BJ (cell line): ENCODE results near the gene ZNF273. TPM values are rescaled to one million over a fixed set of nuclear protein-coding genes. Genes with fewer than 3 reads are reported as not detected.
A peak's percentile ranks its signal among the peaks of the same experiment; 100 is the strongest.
"Not testable (repeated sequence)": the region's sequence is repeated elsewhere in the genome, so short reads cannot be mapped to it uniquely, and the experiment has no call there.

Source experiments
- CTCF ChIA-PET: fragments of 350-600 bp; formaldehyde crosslinking; extraction: SDS; loops from one replicate; lab custom pipeline; 2021; ENCODE audit warnings: antibody characterized with exemption, inconsistent platforms; lab: Yijun Ruan, JAX
- POLR2A ChIA-PET: fragments of 300-600 bp; sonication (Branson Sonifier 250); formaldehyde crosslinking; extraction: SDS; loops from one replicate; lab custom pipeline; 2021; ENCODE audit warnings: antibody characterized with exemption; lab: Charles Lee
- DNase-seq: peaks from one replicate; pipeline ENCODE4 v3.0.0-alpha.2; 2011; ENCODE audit warnings: low read depth
- H3K27me3 ChIP-seq: 2 replicates; pipeline ENCODE4 v1.6.0; 2011; ENCODE audit warnings: low read length; ENCODE audit not compliant: control insufficient read depth, insufficient read depth
- H3K36me3 ChIP-seq: 2 replicates; pipeline ENCODE4 v1.5.1; 2011; ENCODE audit warnings: low read length; ENCODE audit not compliant: control insufficient read depth, insufficient read depth
- H3K4me3 ChIP-seq: 2 replicates; pipeline ENCODE4 v1.5.1; 2011; ENCODE audit warnings: low read depth, mild to moderate bottlenecking, control low read depth, low read length
- polyA minus RNA-seq: library from RNA; depleted of rRNA, polyadenylated mRNA; stranded (reverse); fragments of >200 nt; gene quantifications from 2 replicates; pipeline ENCODE4 v1.2.3, GENCODE V29; 2011; rRNA and poly(A)+ RNA removed
- polyA plus RNA-seq: library from polyadenylated mRNA; depleted of rRNA; stranded (reverse); fragments of >200 nt; gene quantifications from 2 replicates; pipeline ENCODE4 v1.2.3, GENCODE V29; 2011; rRNA removed
- TF ChIP-seq, protein P1 (sequence below): IDR thresholded peaks from 2 replicates; pipeline ENCODE4 v1.5.1; 2011; ENCODE audit warnings: low read depth, mild to moderate bottlenecking, control low read depth, inconsistent platforms, low read length, moderate library complexity; ENCODE audit not compliant: insufficient read depth

Gene ZNF273
- polyA plus RNA-seq = 1.3 and 1.7 TPM in 2 replicates
- 0.62 and 1.3 TPM in 2 replicates for polyA minus RNA-seq

GRCh38 chr7:64902806-64903721, at the start of gene ZNF273:
Gene ZNF273 (plus strand): TSS chr7:64903273. CDS start chr7:64903318, 45 bp downstream.
- CTCF ChIA-PET = interaction anchor here (1.3 kb wide), 1 partner anchor 49 kb away, joined by 3 read pairs; no protein-coding TSS in a partner anchor
- DNase-seq = peak; percentile 41
- H3K27me3 ChIP-seq = no peaks in the 10 kb centered on the region
- POLR2A ChIA-PET = interaction anchor here (0.6 kb wide), 1 partner anchor 9 kb away, joined by 4 read pairs; no protein-coding TSS in a partner anchor
- TF ChIP-seq, protein P1, sequence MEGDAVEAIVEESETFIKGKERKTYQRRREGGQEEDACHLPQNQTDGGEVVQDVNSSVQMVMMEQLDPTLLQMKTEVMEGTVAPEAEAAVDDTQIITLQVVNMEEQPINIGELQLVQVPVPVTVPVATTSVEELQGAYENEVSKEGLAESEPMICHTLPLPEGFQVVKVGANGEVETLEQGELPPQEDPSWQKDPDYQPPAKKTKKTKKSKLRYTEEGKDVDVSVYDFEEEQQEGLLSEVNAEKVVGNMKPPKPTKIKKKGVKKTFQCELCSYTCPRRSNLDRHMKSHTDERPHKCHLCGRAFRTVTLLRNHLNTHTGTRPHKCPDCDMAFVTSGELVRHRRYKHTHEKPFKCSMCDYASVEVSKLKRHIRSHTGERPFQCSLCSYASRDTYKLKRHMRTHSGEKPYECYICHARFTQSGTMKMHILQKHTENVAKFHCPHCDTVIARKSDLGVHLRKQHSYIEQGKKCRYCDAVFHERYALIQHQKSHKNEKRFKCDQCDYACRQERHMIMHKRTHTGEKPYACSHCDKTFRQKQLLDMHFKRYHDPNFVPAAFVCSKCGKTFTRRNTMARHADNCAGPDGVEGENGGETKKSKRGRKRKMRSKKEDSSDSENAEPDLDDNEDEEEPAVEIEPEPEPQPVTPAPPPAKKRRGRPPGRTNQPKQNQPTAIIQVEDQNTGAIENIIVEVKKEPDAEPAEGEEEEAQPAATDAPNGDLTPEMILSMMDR = no peak
- peak within 1 kb of the TSS; percentile 92 for H3K4me3 ChIP-seq
- H3K36me3 ChIP-seq = no peaks in the 10 kb centered on the region

- H3K27me3 ChIP-seq = no peaks in the 10 kb centered on the region
- POLR2A ChIA-PET = no interaction called here
- CTCF ChIA-PET = no interaction called here
- no peak overlapping the region for H3K4me3 ChIP-seq
- DNase-seq = no peak
- TF ChIP-seq, protein P1 = no peak
- no peaks in the 10 kb centered on the region for H3K36me3 ChIP-seq
These were observed 49.4 kb upstream of the ZNF273 start for GRCh38 chr7:64853679-64854078.

GRCh38 chr7:64854969-64855368, 48.1 kb upstream of the ZNF273 start:
- H3K4me3 ChIP-seq = no peak overlapping the region
- H3K27me3 ChIP-seq = no peaks in the 10 kb centered on the region
- DNase-seq = no peak
- H3K36me3 ChIP-seq = no peaks in the 10 kb centered on the region
- ChIA-PET CTCF (no interaction called here), POLR2A (no interaction called here)
- TF ChIP-seq, protein P1 = no peak

- no peak for DNase-seq
- H3K4me3 ChIP-seq = no peak overlapping the region
- ChIA-PET POLR2A (no interaction called here), CTCF (no interaction called here)
- no peaks in the 10 kb centered on the region for H3K36me3 ChIP-seq
- TF ChIP-seq, protein P1 = no peak
- H3K27me3 ChIP-seq = no peaks in the 10 kb centered on the region
These were observed 40.1 kb upstream of the ZNF273 start for GRCh38 chr7:64863021-64863420.

DNA sequence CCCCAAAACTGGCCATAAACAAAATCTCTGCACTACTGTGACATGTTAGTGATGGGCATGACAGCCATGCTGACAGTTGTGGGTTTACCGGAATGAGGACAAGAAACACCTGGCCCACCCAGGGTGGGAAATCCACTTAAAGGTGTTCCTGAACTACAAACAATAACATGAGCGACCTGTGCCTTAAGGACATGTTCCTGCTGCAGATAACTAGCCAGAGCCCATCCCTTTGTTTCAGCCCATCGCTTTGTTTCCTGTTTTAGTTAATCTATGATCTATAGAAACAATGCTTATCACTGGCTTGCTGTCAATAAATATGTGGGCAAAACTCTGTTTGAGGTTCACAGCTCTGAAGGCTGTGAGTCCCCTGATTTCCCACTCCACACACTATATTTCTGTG, 39.5 kb upstream of the ZNF273 start:
- H3K36me3 ChIP-seq, DNase-seq, H3K4me3 ChIP-seq, CTCF ChIA-PET, POLR2A ChIA-PET, H3K27me3 ChIP-seq: not testable (repeated sequence)
